GM19395 (cell line): ENCODE results near the gene NOVA2.

Source experiments
- ATAC-seq: cut with Tn5 transposase; IDR thresholded peaks from one replicate; pipeline ENCODE4 v1.9.1; 2021; ENCODE audit warnings: mild to moderate bottlenecking, moderate library complexity; ENCODE audit not compliant: unreplicated experiment

Gene NOVA2

GRCh38 chr19:46000491-46001246, 27.0 kb upstream of the NOVA2 start:
- no peak for ATAC-seq

- no peak for ATAC-seq
Observed at GRCh38 chr19:45999653-46000121, 26.0 kb upstream of the NOVA2 start.

- ATAC-seq: no peak
Observed at GRCh38 chr19:45998834-45999233, 25.2 kb upstream of the NOVA2 start.

- ATAC-seq: no peak
Observed at GRCh38 chr19:45996933-45997332, 23.3 kb upstream of the NOVA2 start.

GRCh38 chr19:45995715-45996385, 22.2 kb upstream of the NOVA2 start:
- no peak for ATAC-seq

GRCh38 chr19:45994998-45995714, 21.5 kb upstream of the NOVA2 start, which contains the start of gene CCDC61:
CCDC61 (plus strand) TSS chr19:45995467; CDS start chr19:46003019, 7,552 bp downstream.
- peak; percentile 97 for ATAC-seq

- peak; percentile 9 for ATAC-seq
Observed at GRCh38 chr19:45994456-45994997, 20.9 kb upstream of the NOVA2 start.

GRCh38 chr19:45990113-45990728, 16.6 kb upstream of the NOVA2 start:
- no peak for ATAC-seq

GRCh38 chr19:45985321-45985720, 11.7 kb upstream of the NOVA2 start:
- ATAC-seq: no peak

- no peak for ATAC-seq
Observed at GRCh38 chr19:45981350-45981749, 7.7 kb upstream of the NOVA2 start.

- no peak for ATAC-seq
Observed at GRCh38 chr19:45978156-45978555, 4.5 kb upstream of the NOVA2 start.

- ATAC-seq: no peak
Observed at GRCh38 chr19:45976178-45976577, 2.5 kb upstream of the NOVA2 start.

GRCh38 chr19:45975306-45976070, 1.8 kb upstream of the NOVA2 start:
- ATAC-seq: no peak

GRCh38 chr19:45972947-45973540, 621 bp downstream of the NOVA2 start:
- no peak for ATAC-seq

- ATAC-seq: no peak
Observed at GRCh38 chr19:45972081-45972946, 1.4 kb downstream of the NOVA2 start.

GRCh38 chr19:45971260-45971902, 2.3 kb downstream of the NOVA2 start:
- ATAC-seq: no peak

GRCh38 chr19:45969676-45970075, 4.0 kb downstream of the NOVA2 start:
- ATAC-seq: no peak

- no peak for ATAC-seq
Observed at GRCh38 chr19:45968626-45969025, 5.0 kb downstream of the NOVA2 start.
